HG03108 (cell line): ENCODE measurements around the gene SLC22A7.

ENCODE experiments used
- ATAC-seq: cut with Tn5 transposase; IDR thresholded peaks from one replicate; pipeline ENCODE4 v1.9.1; 2021; ENCODE audit warnings: moderate library complexity; ENCODE audit not compliant: unreplicated experiment

SLC22A7 gene

GRCh38 chr6:43265564-43265963, 32.5 kb upstream of the SLC22A7 start:
- no peak for ATAC-seq

- ATAC-seq = no peak
Observed at GRCh38 chr6:43267619-43268354, 30.3 kb upstream of the SLC22A7 start.

- ATAC-seq = no peak
Observed at GRCh38 chr6:43268355-43268700, 29.7 kb upstream of the SLC22A7 start.

- no peak for ATAC-seq
Observed at GRCh38 chr6:43268782-43269272, 29.2 kb upstream of the SLC22A7 start.

GRCh38 chr6:43269273-43270007, 28.6 kb upstream of the SLC22A7 start:
- ATAC-seq = no peak

- ATAC-seq = no peak
Observed at GRCh38 chr6:43271103-43271815, 26.8 kb upstream of the SLC22A7 start.

- no peak for ATAC-seq
Observed at GRCh38 chr6:43271944-43272343, 26.1 kb upstream of the SLC22A7 start.

GRCh38 chr6:43273707-43274106, 24.4 kb upstream of the SLC22A7 start:
- ATAC-seq = no peak

GRCh38 chr6:43274127-43274915, 23.7 kb upstream of the SLC22A7 start:
- no peak for ATAC-seq

- ATAC-seq = no peak
Observed at GRCh38 chr6:43274916-43275597, 23.0 kb upstream of the SLC22A7 start.

- no peak for ATAC-seq
Observed at GRCh38 chr6:43275801-43276576, 22.1 kb upstream of the SLC22A7 start.

- no peak for ATAC-seq
Observed at GRCh38 chr6:43276577-43277305, 21.3 kb upstream of the SLC22A7 start.

GRCh38 chr6:43277306-43277642, 20.8 kb upstream of the SLC22A7 start:
- no peak for ATAC-seq

GRCh38 chr6:43277643-43278523, 20.2 kb upstream of the SLC22A7 start:
- ATAC-seq = no peak

GRCh38 chr6:43278524-43279078, 19.5 kb upstream of the SLC22A7 start:
- no peak for ATAC-seq

- ATAC-seq = no peak
Observed at GRCh38 chr6:43280234-43280633, 17.8 kb upstream of the SLC22A7 start.

GRCh38 chr6:43282060-43282459, 16.0 kb upstream of the SLC22A7 start:
- no peak for ATAC-seq
